NT2/D1 (cell line): ENCODE measurements around the gene RAB8B.

Experiments
- DNase-seq: peaks from one replicate; pipeline ENCODE4 v3.0.0-alpha.2; 2011; ENCODE audit warnings: low read depth, low spot score
- H3K27me3 ChIP-seq: 2 replicates; pipeline ENCODE4 v1.6.0; 2011; ENCODE audit warnings: mild to moderate bottlenecking; ENCODE audit not compliant: insufficient read length, insufficient read depth
- H3K36me3 ChIP-seq: 2 replicates; pipeline ENCODE4 v1.6.1; 2011; ENCODE audit warnings: mild to moderate bottlenecking, low read length, mixed read lengths; ENCODE audit not compliant: insufficient read depth, insufficient read length
- H3K4me1 ChIP-seq: 2 replicates; pipeline ENCODE4 v1.5.1; 2011; ENCODE audit not compliant: insufficient read depth, insufficient read length
- H3K4me3 ChIP-seq: 2 replicates; pipeline ENCODE4 v1.5.1; 2011; ENCODE audit warnings: low read depth; ENCODE audit not compliant: insufficient read length
- H3K9ac ChIP-seq: 2 replicates; pipeline ENCODE4 v1.6.0; 2011; ENCODE audit warnings: low read depth; ENCODE audit not compliant: insufficient read length
- H3K9me3 ChIP-seq: 2 replicates; pipeline ENCODE4 v1.5.1; 2011; ENCODE audit warnings: mild to moderate bottlenecking, low read length; ENCODE audit not compliant: insufficient read depth
- SUZ12 ChIP-seq: IDR thresholded peaks from 2 replicates; pipeline ENCODE4 v1.6.1; 2011; ENCODE audit not compliant: insufficient read length, insufficient read depth; ENCODE audit errors: extremely low read depth
- YY1 ChIP-seq: IDR thresholded peaks from 2 replicates; pipeline ENCODE4 v1.6.1; 2011; ENCODE audit not compliant: insufficient read length, insufficient read depth
- ZNF274 ChIP-seq: IDR thresholded peaks from 2 replicates; pipeline ENCODE4 v1.6.1; 2011; ENCODE audit warnings: mild to moderate bottlenecking, low read depth, low read length

RAB8B gene

GRCh38 chr15:63295341-63295740, 105.9 kb downstream of the RAB8B start:
- TF ChIP-seq ZNF274 (no peak), SUZ12 (no peak), YY1 (no peak)
- H3K9ac ChIP-seq = no peak overlapping the region
- peaks cover 3% of the 10 kb centered on the region for H3K36me3 ChIP-seq

GRCh38 chr15:63296195-63296594, 106.8 kb downstream of the RAB8B start:
- Histone ChIP-seq H3K9me3 (no peaks in the 10 kb centered on the region), H3K4me3 (no peak overlapping the region), H3K27me3 (no peaks in the 10 kb centered on the region), H3K9ac (no peak overlapping the region), H3K36me3 (peaks cover 3% of the 10 kb centered on the region), H3K4me1 (no peaks in the 10 kb centered on the region)
- TF ChIP-seq SUZ12 (no peak), ZNF274 (no peak)
- no peak for DNase-seq

More at GRCh38 chr15:63295341-63295740, 105.9 kb downstream of the RAB8B start:
- no peaks in the 10 kb centered on the region for H3K4me1 ChIP-seq
- DNase-seq = no peak
- H3K9me3 ChIP-seq = no peaks in the 10 kb centered on the region
- H3K4me3 ChIP-seq = no peak overlapping the region
- H3K27me3 ChIP-seq = no peaks in the 10 kb centered on the region

GRCh38 chr15:63299943-63300575, 110.7 kb downstream of the RAB8B start:
- no peaks in the 10 kb centered on the region for H3K4me1 ChIP-seq
- H3K36me3 ChIP-seq = peaks cover 9% of the 10 kb centered on the region
- H3K27me3 ChIP-seq = no peaks in the 10 kb centered on the region
- H3K9me3 ChIP-seq = no peaks in the 10 kb centered on the region
- DNase-seq = no peak
- TF ChIP-seq YY1 (no peak), SUZ12 (no peak), ZNF274 (no peak)
- H3K9ac ChIP-seq = no peak overlapping the region
- no peak overlapping the region for H3K4me3 ChIP-seq

- Histone ChIP-seq H3K4me1 (no peaks in the 10 kb centered on the region), H3K9ac (no peak overlapping the region), H3K36me3 (peaks cover 15% of the 10 kb centered on the region), H3K27me3 (no peaks in the 10 kb centered on the region), H3K4me3 (no peak overlapping the region), H3K9me3 (no peaks in the 10 kb centered on the region)
- TF ChIP-seq SUZ12 (no peak), YY1 (no peak), ZNF274 (no peak)
- DNase-seq = no peak
Measured at GRCh38 chr15:63301088-63301487, 111.7 kb downstream of the RAB8B start.

- H3K9me3 ChIP-seq = no peaks in the 10 kb centered on the region
- no peak overlapping the region for H3K9ac ChIP-seq
- DNase-seq = no peak
- no peaks in the 10 kb centered on the region for H3K4me1 ChIP-seq
- no peak overlapping the region for H3K4me3 ChIP-seq
- peaks cover 13% of the 10 kb centered on the region for H3K36me3 ChIP-seq
- H3K27me3 ChIP-seq = no peaks in the 10 kb centered on the region
- no peak for TF ChIP-seq ZNF274
- no peak for TF ChIP-seq SUZ12
- no peak for TF ChIP-seq YY1
Measured at GRCh38 chr15:63305260-63305659, 115.9 kb downstream of the RAB8B start.

- no peaks in the 10 kb centered on the region for H3K27me3 ChIP-seq
- H3K36me3 ChIP-seq = peaks cover 13% of the 10 kb centered on the region
- no peak for TF ChIP-seq SUZ12
- no peak for TF ChIP-seq ZNF274
- TF ChIP-seq YY1 = no peak
- no peak overlapping the region for H3K9ac ChIP-seq
- no peak overlapping the region for H3K4me3 ChIP-seq
- no peaks in the 10 kb centered on the region for H3K9me3 ChIP-seq
- DNase-seq = no peak
- no peaks in the 10 kb centered on the region for H3K4me1 ChIP-seq
Measured at GRCh38 chr15:63306492-63307073, 117.2 kb downstream of the RAB8B start.

GRCh38 chr15:63308491-63308890, 119.1 kb downstream of the RAB8B start:
- Histone ChIP-seq H3K36me3 (peaks cover 11% of the 10 kb centered on the region), H3K9ac (no peak overlapping the region), H3K9me3 (no peaks in the 10 kb centered on the region), H3K4me1 (peaks cover 2% of the 10 kb centered on the region), H3K27me3 (no peaks in the 10 kb centered on the region), H3K4me3 (no peak overlapping the region)
- DNase-seq = no peak
- no peak for TF ChIP-seq SUZ12
- TF ChIP-seq YY1 = no peak
- no peak for TF ChIP-seq ZNF274

- H3K4me3 ChIP-seq = no peak overlapping the region
- no peak for DNase-seq
- TF ChIP-seq SUZ12 (no peak), ZNF274 (no peak), YY1 (no peak)
Measured at GRCh38 chr15:63308947-63309346, 119.5 kb downstream of the RAB8B start.

More at GRCh38 chr15:63308947-63309346, 119.5 kb downstream of the RAB8B start:
- no peak overlapping the region for H3K9ac ChIP-seq
- peaks cover 2% of the 10 kb centered on the region for H3K4me1 ChIP-seq
- H3K36me3 ChIP-seq = peaks cover 7% of the 10 kb centered on the region
- no peaks in the 10 kb centered on the region for H3K27me3 ChIP-seq
- H3K9me3 ChIP-seq = no peaks in the 10 kb centered on the region
